ENCODE data around the gene WDFY4. TPM values are rescaled to one million over a fixed set of nuclear protein-coding genes. Genes with fewer than 3 reads are reported as not detected.

Gene WDFY4
- total RNA-seq, 4 donors from 2014 or later: 0.61 to 3.8 (median 0.88) TPM

DNA sequence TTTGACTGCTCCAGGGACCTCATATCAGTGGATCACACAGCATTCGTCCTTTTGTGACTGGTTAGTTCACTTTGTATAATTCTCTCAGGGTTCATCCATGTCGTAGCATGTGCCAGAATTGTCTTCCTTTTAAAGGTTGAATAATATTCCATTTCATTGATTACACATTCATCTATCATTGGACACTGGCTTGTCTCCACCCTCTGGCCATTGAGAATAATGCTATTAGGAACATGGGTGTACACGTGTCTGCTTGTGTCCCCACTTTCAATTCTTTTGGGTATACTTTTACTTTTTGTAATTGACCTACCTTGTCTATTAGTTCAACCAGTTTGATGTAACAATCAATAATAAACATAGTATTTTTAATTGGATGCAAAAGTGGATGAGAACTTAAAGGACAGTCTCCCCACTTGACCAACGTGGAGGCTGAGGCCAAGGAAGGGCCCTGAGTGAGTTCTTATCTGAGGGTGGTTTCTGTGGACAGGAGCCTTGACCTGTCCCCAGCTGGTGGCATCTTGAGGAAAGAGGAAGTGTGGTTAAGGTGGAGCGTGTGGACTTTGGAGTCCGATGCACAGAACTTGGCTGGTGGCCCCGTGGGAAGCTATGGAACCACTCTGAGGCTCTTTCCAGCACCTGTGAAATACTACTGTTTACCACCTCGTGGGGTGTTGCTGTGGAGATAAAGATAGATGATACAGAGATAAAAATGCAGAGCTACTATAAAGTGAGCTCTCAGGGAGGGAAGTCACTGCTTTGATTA lies 16.6 kb downstream of the WDFY4 start:
- DNase-seq: no peak
- no peak for TF ChIP-seq POLR2A (IDR thresholded peaks at IDR 0.05)
- TF ChIP-seq, protein P1, sequence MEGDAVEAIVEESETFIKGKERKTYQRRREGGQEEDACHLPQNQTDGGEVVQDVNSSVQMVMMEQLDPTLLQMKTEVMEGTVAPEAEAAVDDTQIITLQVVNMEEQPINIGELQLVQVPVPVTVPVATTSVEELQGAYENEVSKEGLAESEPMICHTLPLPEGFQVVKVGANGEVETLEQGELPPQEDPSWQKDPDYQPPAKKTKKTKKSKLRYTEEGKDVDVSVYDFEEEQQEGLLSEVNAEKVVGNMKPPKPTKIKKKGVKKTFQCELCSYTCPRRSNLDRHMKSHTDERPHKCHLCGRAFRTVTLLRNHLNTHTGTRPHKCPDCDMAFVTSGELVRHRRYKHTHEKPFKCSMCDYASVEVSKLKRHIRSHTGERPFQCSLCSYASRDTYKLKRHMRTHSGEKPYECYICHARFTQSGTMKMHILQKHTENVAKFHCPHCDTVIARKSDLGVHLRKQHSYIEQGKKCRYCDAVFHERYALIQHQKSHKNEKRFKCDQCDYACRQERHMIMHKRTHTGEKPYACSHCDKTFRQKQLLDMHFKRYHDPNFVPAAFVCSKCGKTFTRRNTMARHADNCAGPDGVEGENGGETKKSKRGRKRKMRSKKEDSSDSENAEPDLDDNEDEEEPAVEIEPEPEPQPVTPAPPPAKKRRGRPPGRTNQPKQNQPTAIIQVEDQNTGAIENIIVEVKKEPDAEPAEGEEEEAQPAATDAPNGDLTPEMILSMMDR (IDR thresholded peaks at IDR 0.05): no peak
- peaks cover 0 to 22% (median 5%) of the 10 kb centered on the region in 3 donors for H3K4me1 ChIP-seq
- H3K9me3 ChIP-seq: no peaks in the 10 kb centered on the region
- intact Hi-C loops (cut with DNase I): no loop called here
- WGBS, 2 donors: 60 to 68% methylated on average over 8 of the region's 8 CpGs
- H3K27me3 ChIP-seq: peaks cover 0 to 21% (median 0%) of the 10 kb centered on the region in 4 donors
- no peak overlapping the region for H3K4me3 ChIP-seq
- H3K36me3 ChIP-seq: no peaks in the 10 kb centered on the region
- no peak overlapping the region for H3K27ac ChIP-seq

DNA sequence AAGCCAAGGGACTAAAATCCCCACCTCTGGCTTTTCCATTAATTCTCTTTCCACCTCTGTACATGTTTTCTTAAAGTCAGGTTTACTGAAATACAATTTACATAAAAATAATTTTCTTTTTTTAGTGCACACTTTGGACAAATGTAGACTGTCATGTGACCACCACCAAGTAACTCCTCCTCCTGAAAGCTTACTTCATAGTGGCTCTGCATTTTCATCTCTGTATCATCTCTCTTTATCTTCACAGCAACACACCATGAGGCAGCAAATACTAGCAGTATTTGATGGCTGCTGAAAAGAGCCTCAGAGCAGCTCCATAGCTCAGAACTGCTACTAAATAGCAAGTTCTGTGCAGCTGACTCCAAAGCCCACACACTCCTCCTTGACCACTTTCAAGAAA lies 17.3 kb downstream of the WDFY4 start:
- no peak for DNase-seq
- Histone ChIP-seq H3K36me3 (no peaks in the 10 kb centered on the region), H3K9me3 (no peaks in the 10 kb centered on the region), H3K4me3 (no peak overlapping the region), H3K27me3 (peaks cover 0 to 20% (median 0%) of the 10 kb centered on the region in 4 donors), H3K27ac (no peak overlapping the region), H3K4me1 (peaks cover 0 to 22% (median 5%) of the 10 kb centered on the region in 3 donors)
- TF ChIP-seq, protein P1 (IDR thresholded peaks at IDR 0.05): no peak
- TF ChIP-seq POLR2A (IDR thresholded peaks at IDR 0.05): no peak
- intact Hi-C loops (cut with DNase I): no loop called here

DNA sequence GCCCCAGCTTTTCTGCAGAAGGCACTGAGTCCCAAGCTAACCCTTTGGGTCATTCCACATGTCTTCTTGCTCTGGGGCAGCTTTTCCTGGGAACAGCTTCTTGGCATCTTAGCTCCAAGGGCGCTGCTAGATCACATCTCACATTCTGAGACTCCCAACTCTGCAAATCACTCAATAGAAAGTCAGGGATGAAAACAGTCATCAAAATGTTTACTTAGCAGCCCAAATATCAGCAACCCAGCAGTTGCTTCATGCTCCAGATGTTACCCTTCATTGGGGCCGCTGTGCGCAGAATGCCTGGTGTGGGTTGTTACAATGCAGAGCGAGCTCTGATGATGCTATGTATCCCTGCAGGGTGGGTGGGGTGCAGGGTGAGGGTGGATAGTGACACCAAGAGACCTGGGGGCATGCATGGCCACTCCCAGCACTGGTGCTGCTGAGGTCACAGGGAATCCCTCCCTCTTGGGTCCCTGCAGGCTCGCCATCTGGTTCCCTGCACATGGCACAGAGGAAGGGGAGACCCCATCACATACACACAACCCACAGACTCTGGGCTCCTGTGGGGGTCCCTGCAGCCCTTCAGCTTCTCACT lies 19.0 kb downstream of the WDFY4 start:
- Histone ChIP-seq H3K9me3 (no peaks in the 10 kb centered on the region), H3K27ac (no peak overlapping the region), H3K36me3 (no peaks in the 10 kb centered on the region), H3K4me3 (no peak overlapping the region), H3K4me1 (peaks cover 0 to 30% (median 5%) of the 10 kb centered on the region in 3 donors), H3K27me3 (peaks cover 0 to 20% (median 0%) of the 10 kb centered on the region in 4 donors)
- WGBS, 2 donors: 79 to 80% methylated on average over 4 to 5 of the region's 5 CpGs
- DNase-seq: no peak
- TF ChIP-seq, protein P1 (IDR thresholded peaks at IDR 0.05): no peak
- TF ChIP-seq POLR2A (IDR thresholded peaks at IDR 0.05): no peak
- intact Hi-C loops (cut with DNase I): no loop called here

DNA sequence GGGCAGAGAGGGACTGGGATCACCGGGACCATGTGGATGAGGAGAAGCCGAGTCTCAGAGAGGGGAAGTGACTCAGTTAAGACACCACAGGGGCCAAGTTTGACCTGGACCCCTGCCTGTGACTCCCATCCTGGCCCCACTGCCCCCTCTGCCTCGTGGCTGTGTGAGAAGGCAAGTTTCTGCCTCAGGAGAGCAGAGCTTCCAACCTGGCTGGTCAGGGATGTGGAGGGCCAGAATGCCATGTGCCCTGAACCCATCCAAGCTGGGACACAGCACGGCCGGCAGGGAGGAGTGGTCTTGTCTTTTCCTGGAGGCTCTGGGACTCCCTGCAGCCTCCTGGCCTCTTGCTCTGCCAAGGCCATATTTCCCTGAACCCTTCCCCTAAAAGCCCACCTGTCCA lies 19.5 kb downstream of the WDFY4 start:
- H3K36me3 ChIP-seq: no peaks in the 10 kb centered on the region
- no peak for DNase-seq
- no peak for TF ChIP-seq POLR2A (IDR thresholded peaks at IDR 0.05)
- TF ChIP-seq, protein P1 (IDR thresholded peaks at IDR 0.05): no peak
- H3K27me3 ChIP-seq: peaks cover 0 to 16% (median 0%) of the 10 kb centered on the region in 4 donors
- H3K4me1 ChIP-seq: peaks cover 0 to 30% (median 5%) of the 10 kb centered on the region in 3 donors
- H3K4me3 ChIP-seq: no peak overlapping the region
- no peak overlapping the region for H3K27ac ChIP-seq
- intact Hi-C loops (cut with DNase I): no loop called here
- WGBS, 2 donors: 17 to 62% methylated on average over 1 to 5 of the region's 5 CpGs
- H3K9me3 ChIP-seq: no peaks in the 10 kb centered on the region

DNA sequence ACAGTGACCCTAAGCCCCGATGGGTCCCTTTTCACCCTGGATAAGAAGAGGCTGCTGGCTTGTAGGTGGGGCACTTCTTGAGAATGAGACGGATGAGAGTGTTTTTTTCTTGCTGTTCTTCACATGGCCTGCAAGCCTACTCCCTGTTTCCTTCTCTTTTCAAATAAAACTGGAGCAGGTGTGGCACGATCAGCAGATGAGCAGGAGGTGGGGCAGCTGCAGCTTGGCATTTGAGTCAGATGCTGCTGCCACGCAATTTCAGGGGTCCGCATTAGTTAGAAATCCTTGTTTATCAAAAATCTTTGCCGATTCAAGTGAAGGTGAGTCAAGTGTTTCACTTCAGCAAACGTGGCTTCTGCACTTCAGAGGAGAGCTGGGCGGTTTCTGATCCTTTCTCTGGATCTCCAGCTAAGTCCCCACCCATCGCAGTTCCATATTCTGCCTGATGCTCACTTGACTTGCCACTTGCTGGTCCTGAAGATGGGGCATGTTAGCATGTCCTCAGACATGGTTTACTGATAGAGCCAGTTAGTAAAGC lies 20.8 kb downstream of the WDFY4 start:
- 53 to 66% methylated on average over 9 of the region's 9 CpGs for WGBS, 2 donors
- DNase-seq: no peak
- no peaks in the 10 kb centered on the region for H3K36me3 ChIP-seq
- intact Hi-C loops (cut with DNase I): no loop called here
- no peaks in the 10 kb centered on the region for H3K9me3 ChIP-seq
- TF ChIP-seq, protein P1 (IDR thresholded peaks at IDR 0.05): no peak
- no peak for TF ChIP-seq POLR2A (IDR thresholded peaks at IDR 0.05)
- peaks cover 0 to 9% (median 0%) of the 10 kb centered on the region in 4 donors for H3K27me3 ChIP-seq
- no peak overlapping the region for H3K27ac ChIP-seq
- H3K4me3 ChIP-seq: no peak overlapping the region
- peaks cover 0 to 30% (median 5%) of the 10 kb centered on the region in 3 donors for H3K4me1 ChIP-seq
